HepG2 (cell line): ENCODE data around the gene AP2A2. TPM values are rescaled to one million over a fixed set of nuclear protein-coding genes. Genes with fewer than 3 reads are reported as not detected.
A peak's percentile ranks its signal among the peaks of the same experiment; 100 is the strongest.

ENCODE experiments used
- BATF2 ChIP-seq: sonication (generic); formaldehyde crosslinking; IDR thresholded peaks from 2 replicates; pipeline ENCODE4 v1.8.0; 2022; ENCODE audit warnings: mild to moderate bottlenecking, missing genetic modification reagents, moderate library complexity
- BRCA1 ChIP-seq: sonication (generic); formaldehyde crosslinking; IDR thresholded peaks from 2 replicates; pipeline ENCODE4 v1.4.0; 2020; ENCODE audit warnings: missing genetic modification reagents
- CBX1 ChIP-seq: IDR thresholded peaks from one replicate; pipeline ENCODE4 v1.6.1; 2016; ENCODE audit warnings: antibody characterized with exemption, low read depth
- GFI1 ChIP-seq: sonication (generic); formaldehyde crosslinking; IDR thresholded peaks from 2 replicates; pipeline ENCODE4 v1.5.0; 2020; ENCODE audit warnings: missing genetic modification reagents, mild to moderate bottlenecking, borderline replicate concordance
- PHF20 ChIP-seq: sonication (generic); formaldehyde crosslinking; IDR thresholded peaks from 2 replicates; pipeline ENCODE4 v1.5.0; 2020; ENCODE audit warnings: mild to moderate bottlenecking, missing genetic modification reagents
- POLR2AphosphoS5 ChIP-seq: IDR thresholded peaks from 2 replicates; pipeline ENCODE4 v1.6.1; 2012; ENCODE audit warnings: low read depth, low read length
- PRMT3 ChIP-seq: sonication (generic); formaldehyde crosslinking; IDR thresholded peaks from 2 replicates; pipeline ENCODE4 v1.8.1; 2022; ENCODE audit warnings: low read depth, mild to moderate bottlenecking, moderate library complexity, missing genetic modification reagents, borderline replicate concordance
- RARG ChIP-seq: sonication (generic); formaldehyde crosslinking; IDR thresholded peaks from 2 replicates; pipeline ENCODE4 v1.4.0; 2020; ENCODE audit warnings: low read depth, mild to moderate bottlenecking, missing genetic modification reagents
- SAP130 ChIP-seq: IDR thresholded peaks from 2 replicates; pipeline ENCODE4 v1.6.1; 2016; ENCODE audit warnings: low read depth
- SIX1 ChIP-seq: sonication (generic); formaldehyde crosslinking; IDR thresholded peaks from 2 replicates; pipeline ENCODE4 v1.4.0; 2020; ENCODE audit warnings: missing genetic modification reagents, borderline replicate concordance
- SMAD1 ChIP-seq: sonication (generic); formaldehyde crosslinking; IDR thresholded peaks from 2 replicates; pipeline ENCODE4 v1.4.0; 2020; ENCODE audit warnings: missing genetic modification reagents, low read depth, mild to moderate bottlenecking, borderline replicate concordance
- SRF ChIP-seq: IDR thresholded peaks from 2 replicates; pipeline ENCODE4 v1.6.1; 2011; ENCODE audit warnings: mild to moderate bottlenecking, low read depth, low read length, moderate library complexity
- ZBTB2 ChIP-seq: sonication (generic); formaldehyde crosslinking; IDR thresholded peaks from 2 replicates; pipeline ENCODE4 v1.8.0; 2022; ENCODE audit warnings: low read depth, missing genetic modification reagents
- ZNF124 ChIP-seq: sonication (generic); formaldehyde crosslinking; IDR thresholded peaks from 2 replicates; pipeline ENCODE4 v1.4.0; 2020; ENCODE audit warnings: missing genetic modification reagents
- ZNF234 ChIP-seq: sonication (generic); formaldehyde crosslinking; conservative IDR thresholded peaks from 2 replicates; pipeline ENCODE4 v1.5.1; 2020; ENCODE audit warnings: mild to moderate bottlenecking, missing genetic modification reagents
- ZNF3 ChIP-seq: IDR thresholded peaks from 2 replicates; pipeline ENCODE4 v1.7.0; 2017; ENCODE audit warnings: inconsistent platforms
- ZNF549 ChIP-seq: sonication (generic); formaldehyde crosslinking; IDR thresholded peaks from 2 replicates; pipeline ENCODE4 v1.5.0; 2020; ENCODE audit warnings: missing genetic modification reagents
- ZNF564 ChIP-seq: sonication (generic); formaldehyde crosslinking; IDR thresholded peaks from 2 replicates; pipeline ENCODE4 v1.8.1; 2023; ENCODE audit warnings: mild to moderate bottlenecking, missing genetic modification reagents
- ZNF672 ChIP-seq: sonication (generic); formaldehyde crosslinking; IDR thresholded peaks from 2 replicates; pipeline ENCODE4 v1.8.1; 2022; ENCODE audit warnings: missing genetic modification reagents
- ZSCAN5A ChIP-seq: sonication (generic); formaldehyde crosslinking; IDR thresholded peaks from 2 replicates; pipeline ENCODE4 v1.8.0; 2022; ENCODE audit warnings: mild to moderate bottlenecking, missing genetic modification reagents, borderline replicate concordance
- polyA plus RNA-seq, 8 experiments: library from polyadenylated mRNA; depleted of rRNA in 3 of 8; stranded (reverse) in 7 of 8; unstranded in 1 of 8; fragments of >200 nt; fragmentation: Illumina TruSeq in 4 of 8; extraction: Trizol in 4 of 8; gene quantifications; 2 replicates each; pipeline versions ENCODE4 v1.2.1 to v1.2.3, GENCODE V29; 2011 to 2016; ENCODE audit warnings: low read depth in 4 of 8, missing spikeins in 1 of 8, mixed read lengths in 1 of 8; ENCODE audit not compliant: insufficient read depth in 1 of 8
- total RNA-seq, 5 experiments: library from RNA; depleted of rRNA; stranded (reverse); fragments of >200 nt; fragmentation: Illumina TruSeq; extraction: Trizol; gene quantifications; 2 replicates each; pipeline ENCODE4 v1.2.3, GENCODE V29; 2016; ENCODE audit warnings: low read depth in 1 of 5
- TF ChIP-seq, protein P1 (sequence below): sonication (generic); formaldehyde crosslinking; IDR thresholded peaks from 2 replicates; pipeline ENCODE4 v1.8.0; 2022; ENCODE audit warnings: mild to moderate bottlenecking, missing genetic modification reagents
- TF ChIP-seq, protein P2 (sequence below): sonication (generic); formaldehyde crosslinking; IDR thresholded peaks from 2 replicates; pipeline ENCODE4 v1.8.1; 2023; ENCODE audit warnings: missing genetic modification reagents, inconsistent platforms, borderline replicate concordance
- TF ChIP-seq, protein P3 (sequence below): sonication (generic); formaldehyde crosslinking; IDR thresholded peaks from 2 replicates; pipeline ENCODE4 v1.8.0; 2023; ENCODE audit warnings: mild to moderate bottlenecking, missing genetic modification reagents

Gene AP2A2
- total and polyA plus RNA-seq, 2 of the 13 experiments (the other 11 are each of a cell fraction or from before 2014, with no cell fraction given): 25.7 to 75.7 TPM

GRCh38 chr11:925496-926301, at the start of gene AP2A2 (continued):
- peak; percentile 61 for TF ChIP-seq CBX1
- TF ChIP-seq BATF2 (CRISPR knock-in tag): no peak; the same call in 1 of the 2 replicates
- TF ChIP-seq GFI1 (CRISPR knock-in tag): no peak
- TF ChIP-seq ZNF564 (CRISPR knock-in tag): peak; percentile 14; the same call in 1 of the 2 replicates
- TF ChIP-seq PRMT3: peak; percentile 62; the same call in 1 of the 2 replicates
- TF ChIP-seq, protein P1, sequence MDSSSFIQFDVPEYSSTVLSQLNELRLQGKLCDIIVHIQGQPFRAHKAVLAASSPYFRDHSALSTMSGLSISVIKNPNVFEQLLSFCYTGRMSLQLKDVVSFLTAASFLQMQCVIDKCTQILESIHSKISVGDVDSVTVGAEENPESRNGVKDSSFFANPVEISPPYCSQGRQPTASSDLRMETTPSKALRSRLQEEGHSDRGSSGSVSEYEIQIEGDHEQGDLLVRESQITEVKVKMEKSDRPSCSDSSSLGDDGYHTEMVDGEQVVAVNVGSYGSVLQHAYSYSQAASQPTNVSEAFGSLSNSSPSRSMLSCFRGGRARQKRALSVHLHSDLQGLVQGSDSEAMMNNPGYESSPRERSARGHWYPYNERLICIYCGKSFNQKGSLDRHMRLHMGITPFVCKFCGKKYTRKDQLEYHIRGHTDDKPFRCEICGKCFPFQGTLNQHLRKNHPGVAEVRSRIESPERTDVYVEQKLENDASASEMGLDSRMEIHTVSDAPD (CRISPR knock-in tag): no peak
- TF ChIP-seq ZBTB2 (CRISPR knock-in tag): peak; percentile 70; the same call in 1 of the 2 replicates
- TF ChIP-seq ZNF234 (CRISPR knock-in tag): no peak
- no peak for TF ChIP-seq PHF20 (CRISPR knock-in tag)
- peak; percentile 50; the same call in 1 of the 2 replicates for TF ChIP-seq POLR2AphosphoS5
- no peak for TF ChIP-seq SMAD1 (CRISPR knock-in tag)
- TF ChIP-seq SIX1 (CRISPR knock-in tag): no peak
- no peak for TF ChIP-seq RARG (CRISPR knock-in tag)
- TF ChIP-seq, protein P2, sequence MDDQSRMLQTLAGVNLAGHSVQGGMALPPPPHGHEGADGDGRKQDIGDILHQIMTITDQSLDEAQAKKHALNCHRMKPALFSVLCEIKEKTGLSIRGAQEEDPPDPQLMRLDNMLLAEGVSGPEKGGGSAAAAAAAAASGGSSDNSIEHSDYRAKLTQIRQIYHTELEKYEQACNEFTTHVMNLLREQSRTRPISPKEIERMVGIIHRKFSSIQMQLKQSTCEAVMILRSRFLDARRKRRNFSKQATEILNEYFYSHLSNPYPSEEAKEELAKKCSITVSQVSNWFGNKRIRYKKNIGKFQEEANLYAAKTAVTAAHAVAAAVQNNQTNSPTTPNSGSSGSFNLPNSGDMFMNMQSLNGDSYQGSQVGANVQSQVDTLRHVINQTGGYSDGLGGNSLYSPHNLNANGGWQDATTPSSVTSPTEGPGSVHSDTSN: no peak
- no peak for TF ChIP-seq ZNF549
- TF ChIP-seq SRF: no peak
- TF ChIP-seq, protein P3, sequence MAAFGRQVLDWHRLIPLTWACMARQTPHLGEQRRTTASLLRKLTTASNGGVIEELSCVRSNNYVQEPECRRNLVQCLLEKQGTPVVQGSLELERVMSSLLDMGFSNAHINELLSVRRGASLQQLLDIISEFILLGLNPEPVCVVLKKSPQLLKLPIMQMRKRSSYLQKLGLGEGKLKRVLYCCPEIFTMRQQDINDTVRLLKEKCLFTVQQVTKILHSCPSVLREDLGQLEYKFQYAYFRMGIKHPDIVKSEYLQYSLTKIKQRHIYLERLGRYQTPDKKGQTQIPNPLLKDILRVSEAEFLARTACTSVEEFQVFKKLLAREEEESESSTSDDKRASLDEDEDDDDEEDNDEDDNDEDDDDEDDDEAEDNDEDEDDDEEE (CRISPR knock-in tag): 0 out of 2 replicates have a peak, but pooled peaks have one; percentile 41
- TF ChIP-seq ZNF124 (CRISPR knock-in tag): no peak
- no peak for TF ChIP-seq BRCA1
- TF ChIP-seq ZNF3 (CRISPR knock-in tag): no peak
- TF ChIP-seq ZNF672 (CRISPR knock-in tag): 0 out of 2 replicates have a peak, but pooled peaks have one; percentile 13
- TF ChIP-seq ZSCAN5A (CRISPR knock-in tag): no peak
- TF ChIP-seq SAP130 (CRISPR knock-in tag): peak; percentile 62
